Fibroblast of villous mesenchyme (primary cell): Measurements from ENCODE around the gene KRTAP4-9. TPM values are rescaled to one million over a fixed set of nuclear protein-coding genes. Genes with fewer than 3 reads are reported as not detected.
"Not testable (repeated sequence)": the region's sequence is repeated elsewhere in the genome, so short reads cannot be mapped to it uniquely, and the experiment has no call there.

Source experiments
- DNase-seq: peaks from one replicate; pipeline ENCODE4 v3.0.0-alpha.2; 2010; ENCODE audit warnings: low read depth
- H3K4me3 ChIP-seq: 2 replicates; pipeline ENCODE4 v1.5.1; 2011; ENCODE audit warnings: low read depth, mild to moderate bottlenecking, low read length
- CTCF ChIP-seq: IDR thresholded peaks from 2 replicates; pipeline ENCODE4 v1.5.1; 2012; ENCODE audit warnings: low read depth, mild to moderate bottlenecking, low read length; ENCODE audit not compliant: insufficient read depth
- total RNA-seq: library from RNA; depleted of rRNA; stranded (reverse); fragments of >200 nt; gene quantifications from 2 replicates; pipeline ENCODE4 v1.2.3, GENCODE V29; 2012

The KRTAP4-9 gene
- total RNA-seq, 1 donor = not detected

- H3K4me3 ChIP-seq = no peak overlapping the region
- no peak for DNase-seq
Observed at GRCh38 chr17:41082626-41083025, 22.6 kb upstream of the KRTAP4-9 start.

GRCh38 chr17:41083427-41083826 is 21.8 kb upstream of the KRTAP4-9 start:
- H3K4me3 ChIP-seq, DNase-seq: not testable (repeated sequence)

More at GRCh38 chr17:41082626-41083025, 22.6 kb upstream of the KRTAP4-9 start:
- TF ChIP-seq CTCF = no peak

GRCh38 chr17:41084100-41084856 is 20.9 kb upstream of the KRTAP4-9 start, which contains the start of gene KRTAP4-7:
Gene KRTAP4-7, plus strand, starts transcription at chr17:41084150. Its CDS starts 57 bp downstream, at chr17:41084207.
- not testable (repeated sequence) for H3K4me3 ChIP-seq, DNase-seq

GRCh38 chr17:41088760-41089352 is 16.3 kb upstream of the KRTAP4-9 start:
- not testable (repeated sequence) for H3K4me3 ChIP-seq, DNase-seq

GRCh38 chr17:41096055-41096454 is 9.1 kb upstream of the KRTAP4-9 start:
- DNase-seq = no peak
- no peak for TF ChIP-seq CTCF
- H3K4me3 ChIP-seq = no peak overlapping the region

- no peak within 1 kb of the TSS for H3K4me3 ChIP-seq
- no peak for DNase-seq
- no peak for TF ChIP-seq CTCF
Observed at GRCh38 chr17:41098042-41098441, 7.1 kb upstream of the KRTAP4-9 start, which contains the start of gene KRTAP4-8. Gene KRTAP4-8, minus strand, starts transcription at chr17:41098142. Its CDS starts 58 bp downstream, at chr17:41098084.

GRCh38 chr17:41098481-41098880 is 6.7 kb upstream of the KRTAP4-9 start:
- TF ChIP-seq CTCF = no peak
- peak; percentile 8 for DNase-seq
- no peak overlapping the region for H3K4me3 ChIP-seq

GRCh38 chr17:41099682-41100480 is 5.3 kb upstream of the KRTAP4-9 start:
- H3K4me3 ChIP-seq = not testable (repeated sequence)
- DNase-seq = peak; percentile 8
